ENCODE measurements around the gene TAAR5.

- TF ChIP-seq ATF3 (IDR thresholded peaks at IDR 0.05; ENCODE audit: borderline replicate concordance, extremely low read depth, low read depth, low read length), result no peak
- no peak for TF ChIP-seq SKIL (IDR thresholded peaks at IDR 0.05; ENCODE audit: low read depth, poor library complexity, severe bottlenecking)
- no peak for TF ChIP-seq SIX5 (IDR thresholded peaks at IDR 0.05; ENCODE audit: low read depth, low read length, severe bottlenecking)
- TF ChIP-seq, protein P1, sequence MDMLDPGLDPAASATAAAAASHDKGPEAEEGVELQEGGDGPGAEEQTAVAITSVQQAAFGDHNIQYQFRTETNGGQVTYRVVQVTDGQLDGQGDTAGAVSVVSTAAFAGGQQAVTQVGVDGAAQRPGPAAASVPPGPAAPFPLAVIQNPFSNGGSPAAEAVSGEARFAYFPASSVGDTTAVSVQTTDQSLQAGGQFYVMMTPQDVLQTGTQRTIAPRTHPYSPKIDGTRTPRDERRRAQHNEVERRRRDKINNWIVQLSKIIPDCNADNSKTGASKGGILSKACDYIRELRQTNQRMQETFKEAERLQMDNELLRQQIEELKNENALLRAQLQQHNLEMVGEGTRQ (IDR thresholded peaks at IDR 0.05; ENCODE audit: borderline replicate concordance, low read depth, low read length), result no peak
- TF ChIP-seq PBX3 (IDR thresholded peaks at IDR 0.05; ENCODE audit: insufficient replicate concordance, low read depth, low read length), result no peak
These were observed 19.2 kb downstream of the TAAR5 start, which contains the start of gene TAAR6 for GRCh38 chr6:132570221-132570777.

Data from GM12878 (cell line).